PC-9 (cell line): ENCODE measurements around the gene BAK1. TPM values are rescaled to one million over a fixed set of nuclear protein-coding genes. Genes with fewer than 3 reads are reported as not detected.

Source experiments
- BruUV-seq: library from RNA; stranded (reverse); fragments of 400-500 nt; replicated peaks from 2 replicates; lab custom pipeline; 2021; lab: Mats Ljungman, UMichigan
- CTCF ChIA-PET: fragments of 300-600 bp; sonication (Branson Sonifier 250); formaldehyde crosslinking; loops from one replicate; lab custom pipeline; 2022; ENCODE audit warnings: antibody characterized with exemption; lab: Charles Lee
- POLR2A ChIA-PET: fragments of 300-600 bp; sonication (Branson Sonifier 250); formaldehyde crosslinking; loops from one replicate; lab custom pipeline; 2022; ENCODE audit warnings: antibody characterized with exemption; ENCODE audit not compliant: unreplicated experiment; lab: Charles Lee
- DNase-seq, 2 experiments: peaks; one replicate each; pipeline versions ENCODE4 v3.0.0 to v3.0.0-alpha.2; 2015 to 2022; ENCODE audit warnings: mixed read lengths in 1 of 2
- H2AFZ ChIP-seq: fragments of 200-600 bp; sonication (generic); 2 replicates; pipeline ENCODE4 v1.8.1; 2017; ENCODE audit warnings: antibody characterized with exemption
- H3F3A ChIP-seq: fragments of 200-600 bp; sonication (generic); 2 replicates; pipeline ENCODE4 v1.8.1; 2017; ENCODE audit warnings: antibody characterized with exemption, mild to moderate bottlenecking, low read depth; ENCODE audit not compliant: insufficient read depth
- H3K27ac ChIP-seq: fragments of 200-600 bp; sonication (generic); 2 replicates; pipeline ENCODE4 v1.6.1; 2016; ENCODE audit warnings: mixed run types
- H3K27me3 ChIP-seq: fragments of 200-600 bp; sonication (generic); 2 replicates; pipeline ENCODE4 v1.6.1; 2016; ENCODE audit warnings: low read depth, mixed run types; ENCODE audit not compliant: insufficient read depth
- H3K36me3 ChIP-seq: fragments of 200-600 bp; sonication (generic); 2 replicates; pipeline ENCODE4 v1.6.1; 2016; ENCODE audit warnings: low read depth, mixed run types
- H3K4me1 ChIP-seq: fragments of 200-600 bp; sonication (generic); replicated peaks from 2 replicates; pipeline ENCODE4 v1.6.1; 2016; ENCODE audit warnings: mixed run types; ENCODE audit not compliant: insufficient read depth
- H3K4me2 ChIP-seq: fragments of 200-600 bp; sonication (generic); 2 replicates; pipeline ENCODE4 v1.6.1; 2017; ENCODE audit warnings: mixed run types
- H3K4me3 ChIP-seq: fragments of 200-600 bp; sonication (generic); 2 replicates; pipeline ENCODE4 v1.6.1; 2016; ENCODE audit warnings: mixed run types
- H3K79me2 ChIP-seq: fragments of 200-600 bp; sonication (generic); 2 replicates; pipeline ENCODE4 v1.6.1; 2017; ENCODE audit warnings: low read depth, mixed run types
- H3K9me2 ChIP-seq: fragments of 200-600 bp; sonication (generic); 2 replicates; pipeline ENCODE4 v1.8.1; 2017; ENCODE audit warnings: mild to moderate bottlenecking; ENCODE audit not compliant: insufficient read depth
- H3K9me3 ChIP-seq: fragments of 200-600 bp; sonication (generic); 2 replicates; pipeline ENCODE4 v1.8.1; 2016; ENCODE audit warnings: low read depth; ENCODE audit not compliant: insufficient read depth
- H4K20me1 ChIP-seq: fragments of 200-600 bp; sonication (generic); 2 replicates; pipeline ENCODE4 v1.8.1; 2017; ENCODE audit not compliant: insufficient read depth
- CTCF ChIP-seq: fragments of 200-600 bp; sonication (generic); conservative IDR thresholded peaks from 2 replicates; pipeline ENCODE4 v1.6.1; 2017; ENCODE audit warnings: mixed run types, antibody characterized with exemption, mild to moderate bottlenecking, moderate library complexity
- EZH2 ChIP-seq: fragments of 200-600 bp; sonication (generic); IDR thresholded peaks from 2 replicates; pipeline ENCODE4 v1.8.0; 2017; ENCODE audit warnings: antibody characterized with exemption, low read depth
- intact Hi-C: fragments of 100-400 bp; cut with micrococcal nuclease; formaldehyde crosslinking; loops from one replicate; pipeline ENCODE4 v1.10.0; 2022; ENCODE audit not compliant: unreplicated experiment
- total RNA-seq: library from RNA; stranded (reverse); gene quantifications from 2 replicates; pipeline ENCODE4 v1.2.3, GENCODE V29; 2021

The BAK1 gene
- total RNA-seq, 1 experiment from 2014 or later, result 28.4 TPM

GRCh38 chr6:33568826-33569570 is 11.1 kb downstream of the BAK1 start:
- POLR2A ChIA-PET, result interaction anchor here (0.6 kb wide), 1 partner anchor 297 kb away, joined by 3 read pairs; the partner anchor contains the start of genes RPS18 and VPS52
- no peaks in the 10 kb centered on the region for H4K20me1 ChIP-seq
- no peaks in the 10 kb centered on the region for H3K36me3 ChIP-seq
- intact Hi-C loops, result no loop called here
- H3F3A ChIP-seq, result peaks cover 5% of the 10 kb centered on the region; the same call in 1 of the 2 replicates
- CTCF ChIA-PET, result interaction anchor here (0.6 kb wide), 1 partner anchor 360 kb away, joined by 3 read pairs; no protein-coding TSS in a partner anchor
- H3K4me1 ChIP-seq, result 0 out of 2 replicates have a peak, but pooled peaks cover 5% of the 10 kb centered on the region
- H3K27me3 ChIP-seq, result no peaks in the 10 kb centered on the region
- H3K79me2 ChIP-seq, result no peaks in the 10 kb centered on the region
- no peak for TF ChIP-seq CTCF
- TF ChIP-seq EZH2, result no peak
- BruUV-seq, result no TSS peak
- no peaks in the 10 kb centered on the region for H3K9me3 ChIP-seq
- no peak overlapping the region for H2AFZ ChIP-seq
- H3K4me2 ChIP-seq, result no peak overlapping the region
- DNase-seq, result no peak
- H3K27ac ChIP-seq, result no peak overlapping the region
- no peak overlapping the region for H3K4me3 ChIP-seq
- H3K9me2 ChIP-seq, result no peaks in the 10 kb centered on the region

GRCh38 chr6:33567836-33568235 is 12.2 kb downstream of the BAK1 start:
- intact Hi-C loops, result no loop called here
- Histone ChIP-seq H3K4me2 (no peak overlapping the region), H3K27me3 (no peaks in the 10 kb centered on the region), H3K9me2 (no peaks in the 10 kb centered on the region), H3K36me3 (no peaks in the 10 kb centered on the region), H4K20me1 (no peaks in the 10 kb centered on the region), H3F3A (peaks cover 5% of the 10 kb centered on the region; the same call in 1 of the 2 replicates), H3K4me3 (no peak overlapping the region), H3K79me2 (no peaks in the 10 kb centered on the region), H2AFZ (no peak overlapping the region), H3K9me3 (no peaks in the 10 kb centered on the region), H3K27ac (no peak overlapping the region), H3K4me1 (0 out of 2 replicates have a peak, but pooled peaks cover 5% of the 10 kb centered on the region)
- DNase-seq, result no peak
- POLR2A ChIA-PET, result no interaction called here
- CTCF ChIA-PET, result no interaction called here
- no TSS peak for BruUV-seq
- TF ChIP-seq EZH2, result no peak
- no peak for TF ChIP-seq CTCF

GRCh38 chr6:33566182-33567084 is 13.6 kb downstream of the BAK1 start:
- H3K27ac ChIP-seq, result no peak overlapping the region
- no peaks in the 10 kb centered on the region for H4K20me1 ChIP-seq
- H3K27me3 ChIP-seq, result no peaks in the 10 kb centered on the region
- no peak for TF ChIP-seq EZH2
- TF ChIP-seq CTCF, result no peak
- H3K9me2 ChIP-seq, result no peaks in the 10 kb centered on the region
- CTCF ChIA-PET, result no interaction called here
- no peaks in the 10 kb centered on the region for H3K36me3 ChIP-seq
- no peak overlapping the region for H3K4me2 ChIP-seq
- no TSS peak for BruUV-seq
- H3K9me3 ChIP-seq, result no peaks in the 10 kb centered on the region
- POLR2A ChIA-PET, result interaction anchor here (0.6 kb wide), 1 partner anchor 155 kb away, joined by 31 read pairs; no protein-coding TSS in a partner anchor
- peaks cover 5% of the 10 kb centered on the region; the same call in 1 of the 2 replicates for H3F3A ChIP-seq
- DNase-seq, result no peak
- no peak overlapping the region for H3K4me3 ChIP-seq
- intact Hi-C loops, result no loop called here
- H3K4me1 ChIP-seq, result 0 out of 2 replicates have a peak, but pooled peaks cover 5% of the 10 kb centered on the region
- no peaks in the 10 kb centered on the region for H3K79me2 ChIP-seq
- H2AFZ ChIP-seq, result no peak overlapping the region
